T-helper 1 cell treated with Interleukin-12 subunit alpha and Interleukin-12 subunit beta and Interleukin-4 antibody, amounts not matched to agents 30 ng/mL and 1 ng/mL, for 36 hours (primary cell): ENCODE data around the gene POLR2F. TPM values are rescaled to one million over a fixed set of nuclear protein-coding genes. Genes with fewer than 3 reads are reported as not detected.

Experiments used
- intact Hi-C: fragments of 100-400 bp; cut with micrococcal nuclease; formaldehyde crosslinking; loops from one replicate; pipeline ENCODE4 v1.15.1; 2024
- total RNA-seq: library from RNA; stranded (reverse); gene quantifications from 2 replicates; pipeline ENCODE4 v1.2.3, GENCODE V29; 2022

The POLR2F gene
- total RNA-seq, 1 donor from 2014 or later = 71.7 TPM

GRCh38 chr22:37999236-37999635, 45.7 kb downstream of the POLR2F start:
- intact Hi-C loops = no loop called here

- intact Hi-C loops = no loop called here
Measured at GRCh38 chr22:37999640-38000272, 46.3 kb downstream of the POLR2F start.

GRCh38 chr22:38005943-38006342, 52.4 kb downstream of the POLR2F start:
- intact Hi-C loops = no loop called here

DNA sequence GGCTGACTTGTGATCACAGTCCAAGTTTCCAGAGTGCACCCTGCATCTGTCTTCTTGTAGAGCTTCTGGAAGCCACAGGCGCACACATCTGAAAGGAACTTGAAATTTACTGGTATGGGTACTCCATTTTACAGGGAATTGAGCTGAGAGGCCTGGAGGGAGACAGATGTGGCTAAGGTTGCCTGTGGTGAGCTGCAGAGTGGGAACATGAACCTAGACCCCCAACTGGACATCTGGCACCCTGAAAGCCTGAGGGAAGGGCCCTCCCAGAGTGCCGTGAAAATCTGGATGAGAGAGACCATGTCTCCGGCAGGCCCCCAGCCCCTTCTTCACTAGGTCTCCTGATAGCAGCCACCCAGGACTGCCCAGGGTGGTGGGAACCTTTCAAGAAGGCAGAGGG, 53.4 kb downstream of the POLR2F start:
- intact Hi-C loops = no loop called here

DNA sequence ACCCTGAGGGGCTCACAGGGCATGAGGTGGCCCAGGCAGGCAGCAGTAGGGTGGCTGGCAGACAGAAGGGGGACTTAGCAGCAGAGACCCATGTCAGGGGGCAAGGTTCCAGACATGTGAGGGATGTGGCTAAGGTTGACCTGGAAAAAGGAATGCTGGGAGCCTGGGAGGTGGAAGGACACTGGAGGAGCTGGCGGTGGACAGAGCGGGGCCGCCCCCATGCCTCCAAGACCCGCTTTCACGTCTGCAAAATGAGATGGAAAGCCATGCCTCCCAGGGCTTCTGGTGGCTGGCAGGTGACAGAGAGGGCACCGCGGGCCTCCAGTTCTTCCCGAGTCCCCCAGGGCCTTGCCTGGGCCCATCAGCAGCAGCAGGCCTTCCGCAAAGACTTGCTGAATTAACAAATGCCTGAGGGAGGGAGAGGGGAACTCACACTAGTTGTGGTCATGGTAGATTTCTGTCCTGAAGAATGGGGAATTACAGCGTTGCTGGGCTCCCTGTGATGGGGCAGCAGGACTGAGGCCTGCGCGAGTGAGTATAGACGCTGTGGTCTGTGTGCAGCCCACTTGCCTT, 53.9 kb downstream of the POLR2F start:
- intact Hi-C loops = no loop called here

DNA sequence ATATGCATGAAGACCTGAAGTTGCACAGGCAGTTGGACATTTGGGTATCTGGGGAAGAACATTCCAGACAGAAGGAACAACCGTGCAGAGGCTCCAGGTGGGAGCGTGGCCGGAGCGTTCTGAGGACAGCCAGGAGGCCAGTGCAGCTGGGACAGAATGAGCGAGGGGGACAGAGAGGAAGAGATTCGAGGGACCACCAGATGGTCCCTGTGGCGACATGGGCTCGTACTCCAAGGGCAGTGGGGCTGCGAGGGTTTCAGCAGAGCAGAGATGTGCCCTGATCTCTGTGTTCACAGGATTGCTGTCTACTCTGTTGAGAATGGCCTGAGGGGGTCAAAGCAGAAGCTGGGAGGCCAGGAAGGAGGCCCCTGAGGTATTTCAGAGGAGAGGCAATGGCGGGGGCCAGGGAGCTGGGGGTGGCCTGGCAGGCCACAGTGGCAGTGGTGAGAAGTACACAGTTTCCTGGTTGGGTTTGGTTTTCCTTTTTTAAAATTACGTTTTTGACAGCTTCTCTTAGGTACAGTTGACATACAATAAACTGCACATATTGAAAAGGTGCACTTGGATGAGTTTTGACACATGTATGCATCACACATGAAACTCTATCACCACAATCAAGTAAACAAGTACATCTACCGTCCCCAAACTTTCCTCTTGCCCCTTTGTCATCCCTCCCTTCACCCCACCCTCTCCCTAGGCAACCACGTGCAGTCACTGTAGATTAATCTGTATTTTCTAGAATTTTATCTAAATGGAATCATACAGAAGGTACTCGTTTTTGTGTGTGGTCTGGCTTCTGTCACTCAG, 55.7 kb downstream of the POLR2F start:
- intact Hi-C loops = no loop called here

GRCh38 chr22:38012604-38013072, 59.1 kb downstream of the POLR2F start:
- intact Hi-C loops = no loop called here

- intact Hi-C loops = no loop called here
Measured at GRCh38 chr22:38014083-38014482, 60.6 kb downstream of the POLR2F start.

GRCh38 chr22:38016182-38017151, 63.0 kb downstream of the POLR2F start:
- intact Hi-C loops = no loop called here

DNA sequence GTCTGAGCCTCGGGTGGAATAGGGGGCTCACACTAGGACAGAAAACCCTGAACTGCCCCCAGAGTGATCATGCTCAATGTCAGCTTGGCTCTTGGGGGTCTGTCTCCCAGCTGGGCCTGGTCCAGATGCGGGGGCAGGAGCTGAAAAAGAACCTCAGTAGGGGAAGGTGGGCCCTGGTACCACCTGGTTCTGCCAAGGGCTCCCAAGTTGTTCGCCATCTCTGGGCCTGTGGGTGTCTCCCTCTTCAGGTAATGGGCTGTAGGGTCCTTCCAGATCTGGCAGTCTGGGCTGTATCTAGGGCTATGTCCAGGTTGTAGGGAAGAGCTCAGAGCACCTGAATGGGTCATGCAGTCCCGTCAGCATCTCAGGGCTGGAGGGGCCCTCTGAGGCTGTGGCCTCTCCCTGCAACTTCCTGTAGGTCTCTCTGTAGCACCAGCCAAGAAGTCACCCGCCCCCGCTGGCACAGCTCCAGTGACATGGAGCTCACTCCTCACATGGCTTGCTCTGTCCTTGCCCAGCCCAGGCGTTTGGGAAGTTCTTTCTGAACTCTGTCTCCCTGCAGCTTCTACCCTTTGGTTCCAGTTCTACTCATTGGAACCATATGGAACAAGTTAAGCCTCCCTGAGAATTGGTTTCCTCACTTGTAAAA, 63.9 kb downstream of the POLR2F start:
- intact Hi-C loops = no loop called here

DNA sequence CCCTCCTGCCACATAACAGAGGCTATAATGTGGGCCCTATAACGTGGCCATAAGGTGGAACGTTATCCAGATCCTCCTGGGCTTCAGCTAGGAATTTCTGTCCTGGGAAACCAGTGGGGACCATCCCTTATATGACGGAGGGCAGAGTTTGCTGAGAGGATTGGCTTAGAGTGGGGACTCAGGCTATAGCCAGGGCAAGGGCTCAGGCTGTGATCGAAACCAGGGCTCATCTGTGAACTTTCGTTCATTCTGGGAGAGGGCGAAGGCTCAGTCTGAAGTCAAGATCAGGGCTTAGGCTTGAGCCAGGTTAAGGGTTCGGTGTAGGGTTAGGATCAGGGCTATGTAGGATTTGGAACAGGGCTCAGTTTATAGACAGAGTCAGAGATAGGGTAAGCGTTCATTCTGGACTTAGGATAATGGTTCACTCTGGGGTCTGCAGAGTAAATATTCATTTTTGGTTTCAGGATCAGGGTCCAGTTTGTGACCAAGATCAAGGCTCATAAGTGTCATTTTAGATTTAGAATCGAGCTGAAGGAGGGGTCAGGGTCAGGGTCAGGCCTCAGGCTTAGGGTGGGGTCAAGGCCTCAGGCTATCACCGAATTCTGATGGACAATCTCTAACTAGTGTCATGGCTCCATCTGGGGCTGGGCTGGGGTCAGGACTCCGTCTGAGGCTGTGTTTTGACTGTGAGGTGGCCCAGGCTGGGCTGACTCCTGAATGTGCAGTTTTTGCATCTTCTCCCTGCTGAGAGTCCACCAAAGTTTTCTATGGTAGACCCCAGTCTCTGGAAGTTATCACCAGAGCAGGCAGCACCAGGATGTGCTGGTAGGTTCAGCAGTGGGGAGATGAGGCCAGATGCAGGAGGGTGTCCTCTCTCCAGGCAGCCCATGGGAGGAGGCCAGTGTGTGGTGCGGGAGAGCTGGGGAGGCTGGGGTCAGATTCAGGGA, 64.7 kb downstream of the POLR2F start:
- intact Hi-C loops = no loop called here

Other genes with a start within 250 kb of the POLR2F start
- gene GCAT, start 145.8 kb upstream of the POLR2F start, total RNA-seq = 15.5 and 16.6 TPM in 2 replicates
- gene GALR3, start 130.3 kb upstream of the POLR2F start, total RNA-seq = 0.17 TPM in 1 of 2 replicates, not detected in the other
- 25.8 and 27.1 TPM in 2 replicates for gene ANKRD54, start 109.4 kb upstream of the POLR2F start, total RNA-seq
- 374 and 376 TPM in 2 replicates for gene EIF3L, start 104.3 kb upstream of the POLR2F start, total RNA-seq
- 35.1 and 37.3 TPM in 2 replicates for gene MICALL1, start 47.4 kb upstream of the POLR2F start, total RNA-seq
- not detected in 2 replicates for gene C22orf23, start 98 bp upstream of the POLR2F start, total RNA-seq
- gene SOX10, start 30.9 kb downstream of the POLR2F start, total RNA-seq = not detected in 2 replicates
- 10.3 and 13.0 TPM in 2 replicates for gene PICK1, start 103.7 kb downstream of the POLR2F start, total RNA-seq
- gene SLC16A8, start 130.5 kb downstream of the POLR2F start, total RNA-seq = not detected in 2 replicates
- gene BAIAP2L2, start 157.0 kb downstream of the POLR2F start, total RNA-seq = 0.61 and 0.78 TPM in 2 replicates
- 48.7 and 49.7 TPM in 2 replicates for gene PLA2G6, start 228.1 kb downstream of the POLR2F start, total RNA-seq
- 5.2 and 6.3 TPM in 2 replicates for gene MAFF, start 248.3 kb downstream of the POLR2F start, total RNA-seq